Upper lobe of left lung (tissue), 6 donors: Measurements from ENCODE around the gene IL17RD. TPM values are rescaled to one million over a fixed set of nuclear protein-coding genes. Genes with fewer than 3 reads are reported as not detected.
A peak's percentile ranks its signal among the peaks of the same experiment; 100 is the strongest.

ENCODE experiments used
- ATAC-seq, 2 donors: fragments of 200-7000 bp; cut with Tn5 transposase; one replicate each; pipeline ENCODE4 v1.9.1; 2022; ENCODE audit warnings: mild to moderate bottlenecking in 2 of 2, moderate library complexity in 2 of 2; ENCODE audit not compliant: low FRiP score in 2 of 2
- DNase-seq, 2 donors: peaks; one replicate each; pipeline ENCODE4 v3.0.0-alpha.2; 2019 to 2020
- H3K27ac ChIP-seq, 4 donors: fragments of 200-600 bp; sonication (generic); one replicate each; pipeline ENCODE4 v1.5.1; 2016 to 2019
- H3K27me3 ChIP-seq, 4 donors: fragments of 200-600 bp; sonication (generic); one replicate each; pipeline ENCODE4 v1.5.1; 2017 to 2019
- H3K36me3 ChIP-seq, 4 donors: fragments of 200-600 bp; sonication (generic); one replicate each; pipeline ENCODE4 v1.5.1; 2016 to 2019
- H3K4me1 ChIP-seq, 4 donors: fragments of 200-600 bp; sonication (generic); one replicate each; pipeline ENCODE4 v1.5.1; 2018 to 2019
- H3K4me3 ChIP-seq, 4 donors: fragments of 200-600 bp; sonication (generic); one replicate each; pipeline ENCODE4 v1.5.1; 2017 to 2019; ENCODE audit warnings: mild to moderate bottlenecking in 2 of 4, moderate library complexity in 1 of 4
- H3K9me3 ChIP-seq, 4 donors: fragments of 200-600 bp; sonication (generic); one replicate each; pipeline ENCODE4 v1.5.1; 2018 to 2019
- EP300 ChIP-seq, 4 donors: sonication (generic); formaldehyde crosslinking; IDR thresholded peaks; one replicate each; pipeline ENCODE4 v1.5.1; 2017; ENCODE audit warnings: antibody characterized with exemption in 4 of 4, control low read depth in 2 of 4
- POLR2A ChIP-seq, 4 donors: fragments of 450-650 bp; IDR thresholded peaks; one replicate each; pipeline ENCODE4 v1.5.1; 2016 to 2017; ENCODE audit warnings: antibody characterized with exemption in 4 of 4, mild to moderate bottlenecking in 2 of 4
- POLR2AphosphoS5 ChIP-seq, 2 donors: sonication (generic); formaldehyde crosslinking; IDR thresholded peaks; one replicate each; pipeline ENCODE4 v1.5.1; 2017; ENCODE audit warnings: antibody characterized with exemption in 2 of 2
- WGBS, 2 donors: methylation state at CpG; one replicate each; pipeline ENCODE4 v1.1.5; 2017 to 2018; 5-methylcytosine and 5-hydroxymethylcytosine counted together
- total RNA-seq, 6 donors: library from RNA; depleted of rRNA in 4 of 6; stranded (reverse); fragments of >200 nt in 4 of 6; gene quantifications; one replicate each; pipeline versions ENCODE4 v1.1.0 to v1.2.1, GENCODE V29; 2016 to 2021
- TF ChIP-seq, protein P1 (sequence below), 6 experiments: fragments of 450-650 bp in 4 of 6; fragments of 200-600 bp in 2 of 6; sonication (generic) in 2 of 6; IDR thresholded peaks; one replicate each; pipeline ENCODE4 v1.5.1; 2016 to 2019; ENCODE audit warnings: antibody characterized with exemption in 6 of 6
- donor health status: DM: no; HTN: no; CAD: no; lungs with moderate emphysema.
- donor health status: DM: no; HTN: yes; CAD: no; lungs with severe emphysema.

Gene IL17RD
- total RNA-seq, 6 donors from 2014 or later: under 0.01 to 2.7 (median 0.49) TPM

DNA sequence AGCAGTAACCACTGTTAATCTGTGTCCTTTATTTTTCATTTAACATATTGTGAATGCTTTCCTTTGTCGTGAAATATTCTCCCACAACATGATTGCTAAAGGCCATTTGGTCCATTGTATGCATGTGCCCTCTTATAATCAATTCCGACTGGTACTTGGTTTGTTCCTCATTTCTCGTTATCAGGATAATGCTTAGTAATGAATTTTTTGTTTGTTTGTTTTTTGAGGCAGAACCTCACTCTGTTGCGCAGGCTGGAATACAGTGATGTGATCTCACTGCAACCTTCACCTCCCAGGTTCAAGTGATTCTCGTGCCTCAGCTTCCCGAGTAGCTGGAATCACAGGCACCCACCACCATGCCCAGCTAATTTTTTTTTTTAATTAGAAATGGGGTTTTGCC lies 82.7 kb downstream of the IL17RD start:
- Histone ChIP-seq H3K4me1 (peaks cover 8 to 22% (median 13%) of the 10 kb centered on the region in 4 donors), H3K9me3 (no peaks in the 10 kb centered on the region), H3K27me3 (peaks cover 0 to 6% (median 0%) of the 10 kb centered on the region in 4 donors), H3K4me3 (no peak overlapping the region), H3K36me3 (no peaks in the 10 kb centered on the region), H3K27ac (no peak overlapping the region)
- TF ChIP-seq, protein P1, sequence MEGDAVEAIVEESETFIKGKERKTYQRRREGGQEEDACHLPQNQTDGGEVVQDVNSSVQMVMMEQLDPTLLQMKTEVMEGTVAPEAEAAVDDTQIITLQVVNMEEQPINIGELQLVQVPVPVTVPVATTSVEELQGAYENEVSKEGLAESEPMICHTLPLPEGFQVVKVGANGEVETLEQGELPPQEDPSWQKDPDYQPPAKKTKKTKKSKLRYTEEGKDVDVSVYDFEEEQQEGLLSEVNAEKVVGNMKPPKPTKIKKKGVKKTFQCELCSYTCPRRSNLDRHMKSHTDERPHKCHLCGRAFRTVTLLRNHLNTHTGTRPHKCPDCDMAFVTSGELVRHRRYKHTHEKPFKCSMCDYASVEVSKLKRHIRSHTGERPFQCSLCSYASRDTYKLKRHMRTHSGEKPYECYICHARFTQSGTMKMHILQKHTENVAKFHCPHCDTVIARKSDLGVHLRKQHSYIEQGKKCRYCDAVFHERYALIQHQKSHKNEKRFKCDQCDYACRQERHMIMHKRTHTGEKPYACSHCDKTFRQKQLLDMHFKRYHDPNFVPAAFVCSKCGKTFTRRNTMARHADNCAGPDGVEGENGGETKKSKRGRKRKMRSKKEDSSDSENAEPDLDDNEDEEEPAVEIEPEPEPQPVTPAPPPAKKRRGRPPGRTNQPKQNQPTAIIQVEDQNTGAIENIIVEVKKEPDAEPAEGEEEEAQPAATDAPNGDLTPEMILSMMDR (IDR thresholded peaks at IDR 0.05): no peak
- no peak for TF ChIP-seq EP300 (IDR thresholded peaks at IDR 0.05)
- no peak for TF ChIP-seq POLR2AphosphoS5 (IDR thresholded peaks at IDR 0.05)
- no peak for TF ChIP-seq POLR2A (IDR thresholded peaks at IDR 0.05)
- ATAC-seq (no peak), DNase-seq (no peak)
- 87 to 88% methylated on average over 6 of the region's 6 CpGs for WGBS, 2 donors

DNA sequence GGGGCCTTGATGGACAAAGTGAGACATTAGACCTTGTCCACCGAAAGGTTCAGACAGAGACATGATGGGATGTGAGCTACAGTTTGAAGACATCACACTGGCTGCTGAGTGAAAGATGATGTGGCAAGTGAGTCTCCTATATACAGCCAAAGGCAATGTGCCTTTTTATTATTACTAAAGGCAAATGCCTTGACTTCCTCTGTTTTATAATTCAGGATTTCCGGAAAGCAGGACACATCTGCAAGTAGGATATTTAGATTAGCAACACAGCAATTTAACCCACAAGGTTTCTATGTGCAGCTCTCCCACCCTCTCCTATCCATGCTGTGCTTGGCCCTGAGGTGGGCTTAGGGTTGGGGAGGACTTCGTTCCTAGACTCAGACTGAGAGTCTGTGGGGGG lies 84.0 kb downstream of the IL17RD start:
- 61 to 77% methylated on average over 3 of the region's 3 CpGs for WGBS, 2 donors
- H3K4me1 ChIP-seq: peaks cover 8 to 22% (median 13%) of the 10 kb centered on the region in 4 donors
- DNase-seq (no peak), ATAC-seq (no peak)
- no peaks in the 10 kb centered on the region for H3K9me3 ChIP-seq
- H3K36me3 ChIP-seq: no peaks in the 10 kb centered on the region
- no peak overlapping the region for H3K27ac ChIP-seq
- peaks cover 0 to 6% (median 0%) of the 10 kb centered on the region in 4 donors for H3K27me3 ChIP-seq
- TF ChIP-seq, protein P1 (IDR thresholded peaks at IDR 0.05): no peak
- no peak for TF ChIP-seq POLR2A (IDR thresholded peaks at IDR 0.05)
- TF ChIP-seq POLR2AphosphoS5 (IDR thresholded peaks at IDR 0.05): no peak
- no peak for TF ChIP-seq EP300 (IDR thresholded peaks at IDR 0.05)
- no peak overlapping the region for H3K4me3 ChIP-seq

DNA sequence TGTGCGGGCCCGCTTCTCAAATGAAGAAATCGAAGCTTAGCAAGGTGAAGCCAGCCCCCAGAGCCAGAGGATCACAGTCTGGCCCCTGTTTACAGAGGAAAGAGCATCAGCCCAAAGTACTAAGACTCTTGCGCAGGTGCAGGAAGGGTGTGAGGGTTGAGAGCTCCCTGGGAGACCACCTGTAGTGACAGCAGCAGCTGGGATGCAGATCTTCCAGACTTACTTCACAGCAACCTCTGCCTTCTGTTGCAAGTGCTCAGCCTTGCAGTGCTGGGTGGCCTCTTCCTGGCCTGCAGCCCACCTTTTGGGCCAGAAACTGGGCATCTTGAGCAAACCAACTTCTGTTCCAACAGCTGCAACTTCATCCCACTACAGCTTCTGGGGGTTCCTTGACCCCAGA lies 85.0 kb downstream of the IL17RD start:
- H3K4me3 ChIP-seq: no peak overlapping the region
- TF ChIP-seq POLR2AphosphoS5 (IDR thresholded peaks at IDR 0.05) (no peak), POLR2A (IDR thresholded peaks at IDR 0.05) (no peak), EP300 (IDR thresholded peaks at IDR 0.05) (no peak)
- TF ChIP-seq, protein P1 (IDR thresholded peaks at IDR 0.05): no peak
- DNase-seq: no peak
- 98 to 99% methylated on average over 3 to 4 of the region's 4 CpGs for WGBS, 2 donors
- peaks cover 8 to 22% (median 13%) of the 10 kb centered on the region in 4 donors for H3K4me1 ChIP-seq
- peaks cover 0 to 6% (median 0%) of the 10 kb centered on the region in 4 donors for H3K27me3 ChIP-seq
- no peaks in the 10 kb centered on the region for H3K36me3 ChIP-seq
- ATAC-seq: no peak
- no peak overlapping the region for H3K27ac ChIP-seq
- no peaks in the 10 kb centered on the region for H3K9me3 ChIP-seq

GRCh38 chr3:57079474-57079831 lies 85.7 kb downstream of the IL17RD start:
- WGBS, 2 donors: 24 to 34% methylated on average over 10 to 16 of the region's 25 CpGs
- H3K4me3 ChIP-seq: peak overlapping the region in 3 of 4 donors; percentile 79 to 85 (median 79)
- no peak overlapping the region for H3K27ac ChIP-seq
- peaks cover 0 to 6% (median 0%) of the 10 kb centered on the region in 4 donors for H3K27me3 ChIP-seq
- TF ChIP-seq, protein P1 (IDR thresholded peaks at IDR 0.05): no peak
- TF ChIP-seq POLR2AphosphoS5 (IDR thresholded peaks at IDR 0.05): no peak
- no peak for TF ChIP-seq EP300 (IDR thresholded peaks at IDR 0.05)
- TF ChIP-seq POLR2A (IDR thresholded peaks at IDR 0.05): no peak
- ATAC-seq: peak in 1 of 2 donors; percentile 1
- H3K36me3 ChIP-seq: no peaks in the 10 kb centered on the region
- peak in 1 of 2 donors; percentile 87 for DNase-seq
- H3K4me1 ChIP-seq: peaks cover 8 to 22% (median 13%) of the 10 kb centered on the region in 4 donors
- H3K9me3 ChIP-seq: no peaks in the 10 kb centered on the region
